DND-41 (cell line): Measurements from ENCODE around the gene SNTG2.
A peak's percentile ranks its signal among the peaks of the same experiment; 100 is the strongest.

Source experiments
- CTCF ChIP-seq: IDR thresholded peaks from 2 replicates; pipeline ENCODE4 v1.5.1; 2012; ENCODE audit warnings: borderline replicate concordance, low read length, moderate library complexity, mild to moderate bottlenecking; ENCODE audit not compliant: poor library complexity, severe bottlenecking; ENCODE audit errors: extremely low read depth
- EZH2 ChIP-seq: IDR thresholded peaks from 3 replicates; pipeline ENCODE4 v1.6.1; 2012; ENCODE audit warnings: borderline replicate concordance, low read depth, mild to moderate bottlenecking, moderate library complexity, low read length, inconsistent platforms; ENCODE audit not compliant: severe bottlenecking

DNA sequence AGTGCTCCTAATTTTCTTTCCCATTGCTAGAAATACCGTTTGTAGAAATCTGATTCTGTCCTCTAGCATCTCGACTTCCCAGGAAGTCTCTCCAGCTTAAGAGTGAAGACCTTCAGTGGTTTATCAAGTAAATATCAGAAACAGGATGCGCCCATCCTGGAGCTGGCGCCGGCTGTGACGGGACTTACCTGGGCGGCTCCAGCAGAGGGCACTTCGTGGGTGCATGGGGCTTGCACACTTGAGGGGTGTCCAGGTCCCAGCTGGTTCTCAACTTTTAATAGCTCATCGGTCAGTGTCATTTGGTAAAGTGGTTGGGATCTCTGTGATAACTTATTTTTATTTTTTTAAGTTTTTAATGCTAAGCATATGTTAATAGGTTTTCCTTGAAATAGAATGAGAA is 295.6 kb downstream of the SNTG2 start:
- TF ChIP-seq CTCF: peak; percentile 38
- no peak for TF ChIP-seq EZH2
